ENCODE measurements around the gene ARHGEF17.

ARHGEF17 gene

GRCh38 chr11:73406619-73407018 is 98.5 kb downstream of the ARHGEF17 start:
- Histone ChIP-seq H3K9ac (ENCODE audit: low read depth in 1 of 2, low read length in 2 of 2) (no peak overlapping the region), H3K27me3 (ENCODE audit: control insufficient read depth in 1 of 2, insufficient read depth in 2 of 2, low read length in 2 of 2) (no peaks in the 10 kb centered on the region), H3K4me3 (ENCODE audit: low read depth in 1 of 2, low read length in 2 of 2) (no peak overlapping the region), H3K36me3 (ENCODE audit: control insufficient read depth in 1 of 2, insufficient read depth in 2 of 2, low read length in 2 of 2) (peaks cover 16 to 21% of the 10 kb centered on the region in 2 donors), H3K4me1 (ENCODE audit: control insufficient read depth in 1 of 2, insufficient read depth in 2 of 2, low read length in 2 of 2) (no peaks in the 10 kb centered on the region), H3K27ac (ENCODE audit: low read depth, low read length) (no peak overlapping the region), H3K9me3 (ENCODE audit: control insufficient read depth in 1 of 2, low read length in 2 of 2) (no peaks in the 10 kb centered on the region)

DNA sequence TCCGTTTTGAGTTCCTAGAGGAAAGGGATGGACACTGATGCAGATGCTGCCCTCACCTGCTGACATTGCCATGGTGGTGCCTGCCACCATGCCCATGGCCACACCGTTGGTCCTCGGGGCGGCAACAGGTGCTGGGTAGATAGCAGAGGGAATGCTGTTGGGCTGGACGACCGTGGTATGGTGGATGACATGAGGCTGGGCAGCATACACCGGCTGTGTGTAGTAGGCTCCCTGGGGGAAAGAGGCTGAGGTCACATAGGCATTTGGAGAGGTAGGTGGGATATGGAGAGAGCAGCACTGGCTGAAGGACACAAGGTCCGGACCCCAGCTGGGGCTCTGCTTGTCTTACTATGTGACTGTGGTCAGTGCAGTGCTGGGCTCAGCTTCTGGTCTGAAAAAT is 101.4 kb downstream of the ARHGEF17 start:
- Histone ChIP-seq H3K27ac (ENCODE audit: low read depth, low read length) (no peak overlapping the region), H3K9me3 (ENCODE audit: control insufficient read depth in 1 of 2, low read length in 2 of 2) (no peaks in the 10 kb centered on the region), H3K27me3 (ENCODE audit: control insufficient read depth in 1 of 2, insufficient read depth in 2 of 2, low read length in 2 of 2) (no peaks in the 10 kb centered on the region), H3K4me3 (ENCODE audit: low read depth in 1 of 2, low read length in 2 of 2) (no peak overlapping the region), H3K9ac (ENCODE audit: low read depth in 1 of 2, low read length in 2 of 2) (no peak overlapping the region), H3K4me1 (ENCODE audit: control insufficient read depth in 1 of 2, insufficient read depth in 2 of 2, low read length in 2 of 2) (peaks cover 0 to under 1% of the 10 kb centered on the region in 2 donors), H3K36me3 (ENCODE audit: control insufficient read depth in 1 of 2, insufficient read depth in 2 of 2, low read length in 2 of 2) (peaks cover 15 to 21% of the 10 kb centered on the region in 2 donors)

- Histone ChIP-seq H3K9me3 (ENCODE audit: control insufficient read depth in 1 of 2, low read length in 2 of 2) (no peaks in the 10 kb centered on the region), H3K4me3 (ENCODE audit: low read depth in 1 of 2, low read length in 2 of 2) (no peak overlapping the region), H3K27ac (ENCODE audit: low read depth, low read length) (no peak overlapping the region), H3K9ac (ENCODE audit: low read depth in 1 of 2, low read length in 2 of 2) (no peak overlapping the region), H3K27me3 (ENCODE audit: control insufficient read depth in 1 of 2, insufficient read depth in 2 of 2, low read length in 2 of 2) (no peaks in the 10 kb centered on the region), H3K36me3 (ENCODE audit: control insufficient read depth in 1 of 2, insufficient read depth in 2 of 2, low read length in 2 of 2) (peaks cover 8 to 17% of the 10 kb centered on the region in 2 donors), H3K4me1 (ENCODE audit: control insufficient read depth in 1 of 2, insufficient read depth in 2 of 2, low read length in 2 of 2) (peaks cover 0 to 12% of the 10 kb centered on the region in 2 donors)
These were observed 102.6 kb downstream of the ARHGEF17 start for GRCh38 chr11:73410627-73411026.

DNA sequence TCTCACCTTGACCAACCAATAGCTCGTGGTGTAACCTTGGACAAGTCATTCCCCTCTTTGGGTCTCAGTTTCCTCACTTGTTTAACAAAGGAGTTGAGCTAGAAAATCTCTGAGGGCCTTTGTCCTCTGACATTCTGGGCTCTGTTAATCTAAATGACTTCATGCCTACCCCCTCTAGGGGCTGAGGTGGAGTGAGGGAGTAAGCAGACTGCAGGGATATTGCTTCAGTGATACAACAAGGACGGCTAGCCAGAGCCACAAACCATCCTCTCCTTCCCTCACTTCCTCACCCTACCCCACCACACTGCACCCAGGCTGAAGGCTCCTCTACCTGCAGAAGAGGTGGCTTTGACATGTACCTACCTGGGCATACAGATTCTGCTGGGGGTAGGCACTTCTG is 103.0 kb downstream of the ARHGEF17 start:
- Histone ChIP-seq H3K4me3 (ENCODE audit: low read depth in 1 of 2, low read length in 2 of 2) (no peak overlapping the region), H3K27me3 (ENCODE audit: control insufficient read depth in 1 of 2, insufficient read depth in 2 of 2, low read length in 2 of 2) (no peaks in the 10 kb centered on the region), H3K9me3 (ENCODE audit: control insufficient read depth in 1 of 2, low read length in 2 of 2) (no peaks in the 10 kb centered on the region), H3K4me1 (ENCODE audit: control insufficient read depth in 1 of 2, insufficient read depth in 2 of 2, low read length in 2 of 2) (peaks cover 0 to 16% of the 10 kb centered on the region in 2 donors), H3K36me3 (ENCODE audit: control insufficient read depth in 1 of 2, insufficient read depth in 2 of 2, low read length in 2 of 2) (peaks cover 8 to 15% of the 10 kb centered on the region in 2 donors), H3K27ac (ENCODE audit: low read depth, low read length) (no peak overlapping the region), H3K9ac (ENCODE audit: low read depth in 1 of 2, low read length in 2 of 2) (no peak overlapping the region)

- no peak overlapping the region for H3K4me3 ChIP-seq (ENCODE audit: low read depth in 1 of 2, low read length in 2 of 2)
- no peak overlapping the region for H3K9ac ChIP-seq (ENCODE audit: low read depth in 1 of 2, low read length in 2 of 2)
- peaks cover 0 to 20% of the 10 kb centered on the region in 2 donors for H3K4me1 ChIP-seq (ENCODE audit: control insufficient read depth in 1 of 2, insufficient read depth in 2 of 2, low read length in 2 of 2)
- H3K9me3 ChIP-seq (ENCODE audit: control insufficient read depth in 1 of 2, low read length in 2 of 2): no peaks in the 10 kb centered on the region
- no peaks in the 10 kb centered on the region for H3K27me3 ChIP-seq (ENCODE audit: control insufficient read depth in 1 of 2, insufficient read depth in 2 of 2, low read length in 2 of 2)
- H3K36me3 ChIP-seq (ENCODE audit: control insufficient read depth in 1 of 2, insufficient read depth in 2 of 2, low read length in 2 of 2): peaks cover 8 to 13% of the 10 kb centered on the region in 2 donors
- H3K27ac ChIP-seq (ENCODE audit: low read depth, low read length): no peak overlapping the region
These were observed 104.2 kb downstream of the ARHGEF17 start for GRCh38 chr11:73412308-73412707.

DNA sequence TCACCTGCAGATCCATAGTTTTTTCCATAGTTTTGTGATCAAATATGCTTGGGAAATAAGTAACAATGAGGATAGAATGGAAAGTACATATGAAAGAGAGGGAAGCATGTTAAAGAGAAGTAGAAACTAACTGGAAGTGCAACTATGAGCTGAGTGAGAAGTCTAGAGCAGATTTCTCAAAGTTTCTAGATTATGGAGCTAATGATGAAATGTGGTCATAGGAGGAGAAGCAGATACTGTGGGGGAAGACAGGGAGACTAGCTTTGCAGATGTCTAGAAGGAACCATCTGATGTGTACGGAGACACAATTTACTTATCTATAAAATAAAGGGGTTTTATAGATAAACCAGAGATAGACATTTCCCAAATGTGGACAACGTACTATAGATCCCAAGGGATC is 105.2 kb downstream of the ARHGEF17 start:
- no peak overlapping the region for H3K27ac ChIP-seq (ENCODE audit: low read depth, low read length)
- peaks cover 8 to 14% of the 10 kb centered on the region in 2 donors for H3K36me3 ChIP-seq (ENCODE audit: control insufficient read depth in 1 of 2, insufficient read depth in 2 of 2, low read length in 2 of 2)
- H3K4me1 ChIP-seq (ENCODE audit: control insufficient read depth in 1 of 2, insufficient read depth in 2 of 2, low read length in 2 of 2): peaks cover 0 to 20% of the 10 kb centered on the region in 2 donors

GRCh38 chr11:73414977-73415651 is 107.0 kb downstream of the ARHGEF17 start:
- peaks cover 0 to 20% of the 10 kb centered on the region in 2 donors for H3K4me1 ChIP-seq (ENCODE audit: control insufficient read depth in 1 of 2, insufficient read depth in 2 of 2, low read length in 2 of 2)
- H3K27me3 ChIP-seq (ENCODE audit: control insufficient read depth in 1 of 2, insufficient read depth in 2 of 2, low read length in 2 of 2): no peaks in the 10 kb centered on the region
- H3K27ac ChIP-seq (ENCODE audit: low read depth, low read length): no peak overlapping the region
- H3K36me3 ChIP-seq (ENCODE audit: control insufficient read depth in 1 of 2, insufficient read depth in 2 of 2, low read length in 2 of 2): peaks cover 0 to 9% of the 10 kb centered on the region in 2 donors
- no peak overlapping the region for H3K4me3 ChIP-seq (ENCODE audit: low read depth in 1 of 2, low read length in 2 of 2)
- no peak overlapping the region for H3K9ac ChIP-seq (ENCODE audit: low read depth in 1 of 2, low read length in 2 of 2)
- no peaks in the 10 kb centered on the region for H3K9me3 ChIP-seq (ENCODE audit: control insufficient read depth in 1 of 2, low read length in 2 of 2)

More for the DNA sequence above, 105.2 kb downstream of the ARHGEF17 start:
- Histone ChIP-seq H3K9me3 (ENCODE audit: control insufficient read depth in 1 of 2, low read length in 2 of 2) (no peaks in the 10 kb centered on the region), H3K27me3 (ENCODE audit: control insufficient read depth in 1 of 2, insufficient read depth in 2 of 2, low read length in 2 of 2) (no peaks in the 10 kb centered on the region), H3K4me3 (ENCODE audit: low read depth in 1 of 2, low read length in 2 of 2) (no peak overlapping the region), H3K9ac (ENCODE audit: low read depth in 1 of 2, low read length in 2 of 2) (no peak overlapping the region)

DNA sequence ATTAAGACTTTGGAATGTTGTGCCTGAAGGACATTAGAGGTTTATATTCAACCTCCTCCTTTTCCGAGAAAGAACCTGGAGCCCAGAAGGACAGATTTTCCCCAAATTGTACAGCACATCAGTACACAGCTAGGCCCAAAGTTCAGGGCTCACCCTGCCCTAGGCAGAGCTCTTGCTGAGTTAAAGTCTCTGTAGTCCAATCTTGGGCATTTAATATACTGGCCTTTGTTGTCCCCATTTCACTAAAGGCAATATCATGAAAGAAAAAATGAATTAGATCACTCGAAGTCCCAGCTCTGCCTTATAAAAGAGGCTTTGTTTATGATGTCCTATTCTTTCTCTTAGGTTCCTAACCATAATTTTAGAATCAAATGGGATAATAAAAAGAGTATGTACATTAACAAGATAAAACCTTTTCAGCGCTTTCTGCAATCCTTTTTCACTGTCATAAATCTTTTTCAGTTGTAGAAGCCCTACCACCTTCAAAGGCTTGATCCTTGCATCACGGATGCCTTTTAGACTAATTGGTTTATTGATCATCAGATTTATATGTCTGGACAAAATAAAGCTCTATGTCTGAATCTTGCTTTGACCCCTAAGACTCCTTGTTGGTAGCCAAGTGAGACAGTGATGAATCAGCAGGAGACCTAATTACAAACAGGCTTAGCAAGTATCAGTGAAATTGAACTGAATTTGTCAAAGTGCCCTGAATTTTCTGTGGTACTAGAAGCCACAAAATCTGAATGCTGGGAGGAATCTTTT is 108.0 kb downstream of the ARHGEF17 start:
- H3K9ac ChIP-seq (ENCODE audit: low read depth in 1 of 2, low read length in 2 of 2): no peak overlapping the region
- peaks cover 0 to 20% of the 10 kb centered on the region in 2 donors for H3K4me1 ChIP-seq (ENCODE audit: control insufficient read depth in 1 of 2, insufficient read depth in 2 of 2, low read length in 2 of 2)
- H3K36me3 ChIP-seq (ENCODE audit: control insufficient read depth in 1 of 2, insufficient read depth in 2 of 2, low read length in 2 of 2): peaks cover 0 to 9% of the 10 kb centered on the region in 2 donors
- no peak overlapping the region for H3K27ac ChIP-seq (ENCODE audit: low read depth, low read length)
- H3K4me3 ChIP-seq (ENCODE audit: low read depth in 1 of 2, low read length in 2 of 2): no peak overlapping the region
- no peaks in the 10 kb centered on the region for H3K9me3 ChIP-seq (ENCODE audit: control insufficient read depth in 1 of 2, low read length in 2 of 2)
- H3K27me3 ChIP-seq (ENCODE audit: control insufficient read depth in 1 of 2, insufficient read depth in 2 of 2, low read length in 2 of 2): no peaks in the 10 kb centered on the region

- Histone ChIP-seq H3K4me3 (ENCODE audit: low read depth in 1 of 2, low read length in 2 of 2) (no peak overlapping the region), H3K9ac (ENCODE audit: low read depth in 1 of 2, low read length in 2 of 2) (no peak overlapping the region), H3K27me3 (ENCODE audit: control insufficient read depth in 1 of 2, insufficient read depth in 2 of 2, low read length in 2 of 2) (no peaks in the 10 kb centered on the region), H3K9me3 (ENCODE audit: control insufficient read depth in 1 of 2, low read length in 2 of 2) (no peaks in the 10 kb centered on the region), H3K36me3 (ENCODE audit: control insufficient read depth in 1 of 2, insufficient read depth in 2 of 2, low read length in 2 of 2) (peaks cover 0 to 9% of the 10 kb centered on the region in 2 donors), H3K27ac (ENCODE audit: low read depth, low read length) (no peak overlapping the region), H3K4me1 (ENCODE audit: control insufficient read depth in 1 of 2, insufficient read depth in 2 of 2, low read length in 2 of 2) (peaks cover 0 to 20% of the 10 kb centered on the region in 2 donors)
These were observed 108.7 kb downstream of the ARHGEF17 start for GRCh38 chr11:73416786-73417185.

Measured in duodenal mucosa (tissue), 2 donors.